GM12875 (cell line): ENCODE data around the gene FNDC11.

Experiments used
- H3K4me3 ChIP-seq: one replicate; pipeline ENCODE4 v1.5.1; 2011; ENCODE audit warnings: low read depth, low read length, control low read depth
- TF ChIP-seq, protein P1 (sequence below): IDR thresholded peaks from 2 replicates; pipeline ENCODE4 v1.5.1; 2011; ENCODE audit warnings: low read depth, mild to moderate bottlenecking, control low read depth, inconsistent platforms, low read length, moderate library complexity, borderline replicate concordance; ENCODE audit not compliant: insufficient read depth

FNDC11 gene

DNA sequence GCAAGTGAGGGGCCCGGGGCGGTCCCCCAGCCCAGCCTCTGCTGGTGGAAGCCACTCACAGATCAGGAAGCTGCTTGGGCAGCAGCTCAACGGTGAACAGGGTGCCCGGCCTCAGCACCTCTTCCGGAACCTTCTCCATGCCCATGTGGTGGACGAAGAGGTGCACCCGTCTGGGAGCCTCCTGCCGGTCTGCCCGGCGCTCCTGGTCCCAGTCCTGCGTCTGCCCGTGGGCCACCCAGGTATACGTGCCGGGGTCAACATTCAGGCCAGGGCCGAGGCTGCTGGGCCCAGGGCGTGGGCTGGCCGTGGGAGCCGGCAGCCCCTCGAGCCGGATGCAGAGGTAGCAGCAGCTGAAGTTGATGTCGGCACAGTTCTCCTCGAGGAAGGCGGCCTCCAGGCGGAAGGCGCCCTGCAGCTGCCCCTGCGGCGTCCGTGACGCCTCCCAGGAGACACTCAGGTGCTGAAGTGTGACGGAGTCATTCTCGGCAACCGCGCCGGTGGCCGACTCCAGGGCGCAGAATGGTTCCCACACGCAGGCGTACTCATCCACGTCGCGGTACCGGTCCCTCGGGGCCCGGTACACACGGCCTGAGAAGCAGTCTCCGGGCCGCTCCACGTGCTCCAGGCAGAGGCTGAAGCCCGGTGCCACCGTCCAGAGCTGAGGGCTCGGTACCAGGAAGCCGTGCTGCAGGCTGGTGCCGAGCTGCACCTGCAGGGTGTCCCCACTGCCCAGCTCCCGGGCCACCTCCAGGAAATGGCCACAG, 8.7 kb downstream of the FNDC11 start:
- TF ChIP-seq, protein P1, sequence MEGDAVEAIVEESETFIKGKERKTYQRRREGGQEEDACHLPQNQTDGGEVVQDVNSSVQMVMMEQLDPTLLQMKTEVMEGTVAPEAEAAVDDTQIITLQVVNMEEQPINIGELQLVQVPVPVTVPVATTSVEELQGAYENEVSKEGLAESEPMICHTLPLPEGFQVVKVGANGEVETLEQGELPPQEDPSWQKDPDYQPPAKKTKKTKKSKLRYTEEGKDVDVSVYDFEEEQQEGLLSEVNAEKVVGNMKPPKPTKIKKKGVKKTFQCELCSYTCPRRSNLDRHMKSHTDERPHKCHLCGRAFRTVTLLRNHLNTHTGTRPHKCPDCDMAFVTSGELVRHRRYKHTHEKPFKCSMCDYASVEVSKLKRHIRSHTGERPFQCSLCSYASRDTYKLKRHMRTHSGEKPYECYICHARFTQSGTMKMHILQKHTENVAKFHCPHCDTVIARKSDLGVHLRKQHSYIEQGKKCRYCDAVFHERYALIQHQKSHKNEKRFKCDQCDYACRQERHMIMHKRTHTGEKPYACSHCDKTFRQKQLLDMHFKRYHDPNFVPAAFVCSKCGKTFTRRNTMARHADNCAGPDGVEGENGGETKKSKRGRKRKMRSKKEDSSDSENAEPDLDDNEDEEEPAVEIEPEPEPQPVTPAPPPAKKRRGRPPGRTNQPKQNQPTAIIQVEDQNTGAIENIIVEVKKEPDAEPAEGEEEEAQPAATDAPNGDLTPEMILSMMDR: no peak
- no peak overlapping the region for H3K4me3 ChIP-seq

DNA sequence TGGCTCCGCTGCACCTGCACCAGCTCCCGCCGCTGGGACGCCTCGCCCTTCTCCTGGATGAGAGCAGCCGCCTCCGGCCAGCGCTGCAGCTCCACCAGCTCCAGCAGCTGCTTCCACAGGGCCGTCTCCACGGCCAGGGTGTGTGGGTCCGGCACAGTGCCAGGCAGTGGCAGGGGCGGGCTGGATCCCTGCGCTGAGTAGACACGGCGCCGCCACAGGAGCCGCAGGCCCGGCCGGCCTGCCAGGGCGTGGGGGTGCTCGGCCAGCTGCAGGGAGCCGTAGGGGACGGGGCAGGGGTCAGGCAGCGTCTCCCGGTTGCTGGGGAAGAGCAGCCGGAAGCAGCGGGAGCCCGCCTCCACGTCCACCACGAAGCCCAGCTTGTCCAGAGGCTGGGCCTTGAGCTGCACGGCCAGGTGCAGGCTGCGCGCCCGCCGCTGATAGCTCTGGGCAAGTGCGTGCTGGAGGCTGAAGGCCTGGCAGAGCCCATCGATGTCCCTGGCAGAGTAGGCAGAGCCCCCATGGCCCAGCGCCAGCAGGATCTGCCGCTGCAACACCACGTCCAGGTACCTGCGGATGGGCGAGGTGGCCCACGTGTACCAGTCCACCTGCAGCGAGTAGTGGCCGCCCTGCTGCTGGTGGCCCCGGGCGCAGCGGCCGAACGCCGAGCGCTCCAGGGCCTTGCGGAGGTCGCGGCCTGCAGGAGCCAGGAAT, 9.4 kb downstream of the FNDC11 start:
- TF ChIP-seq, protein P1: no peak
- H3K4me3 ChIP-seq: no peak overlapping the region

DNA sequence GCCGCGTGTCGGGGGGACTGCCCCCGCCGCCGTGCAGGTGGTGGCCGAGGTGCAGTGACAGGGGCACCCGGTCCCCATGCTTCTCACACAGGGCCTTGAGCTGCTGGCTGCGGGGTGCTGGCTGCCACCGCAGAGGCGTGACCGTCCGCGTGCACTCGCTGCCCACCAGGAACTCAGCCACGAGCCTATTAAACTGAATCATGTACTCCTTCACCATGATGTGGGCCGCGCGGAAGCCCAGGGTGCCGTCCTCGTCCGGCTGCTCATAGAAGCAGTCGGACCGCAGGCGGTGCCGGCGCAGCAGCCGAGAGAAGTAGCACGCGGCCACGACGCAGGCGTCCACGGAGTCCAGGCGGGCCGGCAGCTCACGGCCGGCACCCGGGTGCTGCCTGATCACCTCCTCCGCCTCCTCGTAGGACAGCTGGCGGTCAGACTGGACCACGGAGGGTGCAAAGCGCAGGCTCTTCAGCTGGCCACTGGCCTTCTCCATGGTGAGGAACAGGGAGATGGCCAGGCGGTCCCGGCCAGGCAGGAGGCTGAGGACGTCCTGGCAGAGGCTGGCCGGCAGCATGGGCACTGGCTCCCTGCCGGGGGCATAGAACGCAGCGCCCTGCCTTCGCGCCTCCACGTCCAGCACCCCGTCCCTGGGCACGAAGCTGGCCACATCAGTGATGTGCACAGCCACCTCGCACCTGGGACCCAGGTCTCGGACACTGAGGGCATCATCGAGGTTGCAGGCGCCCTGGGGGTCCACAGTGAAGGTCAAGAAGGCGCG, 10.3 kb downstream of the FNDC11 start:
- H3K4me3 ChIP-seq: no peak overlapping the region
- TF ChIP-seq, protein P1: no peak

DNA sequence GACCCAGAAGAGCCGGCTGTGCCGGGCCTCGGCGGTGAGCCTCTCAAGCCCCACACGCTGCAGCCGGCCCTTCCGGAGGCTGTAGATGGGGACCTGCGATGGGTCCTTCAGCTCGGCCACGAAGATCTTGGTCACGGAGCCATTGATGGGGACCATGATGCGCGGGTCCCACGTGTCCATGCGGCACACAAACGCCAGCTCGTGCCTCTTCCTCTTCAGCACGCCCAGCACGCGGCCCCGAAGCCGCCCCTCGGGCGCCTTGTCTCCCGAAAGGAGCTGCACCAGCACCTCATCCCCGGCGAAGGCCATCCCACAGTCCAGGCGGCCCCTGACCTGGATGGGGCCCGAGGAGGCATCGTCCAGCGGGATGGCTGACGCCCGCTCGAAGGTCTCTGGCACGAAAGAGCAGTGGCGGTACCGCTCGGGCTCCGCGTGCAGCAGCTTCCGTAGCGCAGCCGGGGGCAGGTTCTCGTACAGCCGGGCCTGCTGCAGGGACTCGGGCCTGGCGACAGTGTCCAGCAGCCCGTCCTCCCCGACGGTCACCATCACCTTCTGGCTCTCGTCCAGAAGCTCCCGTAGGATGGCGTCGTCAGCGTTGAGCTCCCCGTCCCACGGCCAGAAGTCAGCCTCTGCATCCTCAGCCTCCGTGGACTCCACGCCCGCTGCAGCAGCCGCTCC, 11.2 kb downstream of the FNDC11 start:
- TF ChIP-seq, protein P1: no peak
- H3K4me3 ChIP-seq: no peak overlapping the region

DNA sequence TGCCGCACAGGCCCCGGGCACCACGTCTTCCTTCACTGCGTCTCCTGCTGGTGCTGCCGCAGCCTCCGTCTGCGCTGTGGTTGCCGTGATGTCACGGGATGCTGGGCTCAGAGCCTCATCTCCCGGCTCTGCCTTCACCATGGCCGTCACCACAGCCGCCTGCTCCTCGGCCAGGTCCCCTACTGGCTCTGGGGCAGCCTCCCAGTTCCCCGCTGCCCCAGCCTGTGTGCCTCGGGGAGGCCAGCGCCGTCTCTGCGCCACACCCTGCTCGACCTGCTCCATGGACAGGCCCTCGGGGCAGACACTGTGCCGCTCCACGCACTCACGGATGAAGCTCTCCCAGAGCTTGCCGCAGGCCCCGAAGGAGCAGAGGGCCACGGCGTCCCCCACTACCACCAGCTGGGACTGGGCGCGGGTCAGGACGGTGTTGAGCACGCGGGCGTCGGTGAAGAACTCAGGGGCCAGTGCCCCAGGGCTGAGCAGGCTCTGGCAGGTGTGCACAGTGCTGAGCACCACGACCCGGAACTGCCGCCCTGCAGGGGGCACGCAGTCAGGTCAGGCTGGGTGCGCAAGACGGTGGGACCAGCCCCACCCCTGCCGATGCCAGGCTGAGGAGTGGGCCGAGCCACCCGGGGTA, 11.9 kb downstream of the FNDC11 start:
- no peak overlapping the region for H3K4me3 ChIP-seq
- TF ChIP-seq, protein P1: no peak

DNA sequence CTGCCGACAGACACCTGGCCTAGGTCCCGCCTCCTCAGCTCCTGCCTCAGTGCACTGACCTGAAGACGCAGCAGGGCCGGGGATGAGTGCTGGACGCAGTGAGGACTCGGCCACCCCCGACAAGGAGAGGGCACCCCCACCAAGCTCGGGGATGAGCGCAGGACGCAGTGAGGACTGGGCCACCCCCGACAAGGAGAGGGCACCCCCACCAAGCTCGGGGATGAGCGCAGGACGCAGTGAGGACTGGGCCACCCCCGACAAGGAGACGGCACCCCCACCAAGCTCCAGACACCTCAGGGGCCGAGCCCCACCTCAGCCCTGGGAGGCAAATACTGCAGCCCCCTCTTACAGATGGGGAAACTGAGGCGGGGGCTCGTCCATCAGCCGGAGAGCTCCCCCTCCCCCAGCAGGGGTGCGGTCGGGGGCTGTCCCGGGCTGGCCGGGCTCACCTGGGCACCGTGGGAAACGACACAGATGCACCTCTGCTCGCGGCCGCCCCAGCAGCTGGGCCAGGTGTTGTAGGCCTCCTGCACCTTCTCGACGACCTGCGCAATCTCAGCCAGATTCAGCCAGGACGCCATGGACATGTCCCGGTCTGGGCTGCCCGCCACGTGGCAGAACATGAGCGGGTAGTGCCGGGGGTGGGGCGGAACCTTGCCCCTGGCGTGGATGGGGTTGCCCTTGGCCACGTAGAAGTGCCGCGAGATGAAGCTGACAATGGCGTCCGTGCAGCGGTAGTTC, 12.6 kb downstream of the FNDC11 start:
- TF ChIP-seq, protein P1: no peak
- H3K4me3 ChIP-seq: no peak overlapping the region
